Measurements from ENCODE around the gene NUAK1.

GRCh38 chr12:106020736-106021135 lies 118.0 kb downstream of the NUAK1 start:
- TF ChIP-seq CTCF (IDR thresholded peaks at IDR 0.05; ENCODE audit: insufficient read depth, low read length, poor library complexity, severe bottlenecking) (no peak), EZH2phosphoT487 (conservative IDR thresholded peaks at IDR 0.05; ENCODE audit: low read length) (no peak)

All from SU-DHL-6 (cell line).